Airway epithelial cell (primary cell): ENCODE measurements around the gene PARD3B. TPM values are rescaled to one million over a fixed set of nuclear protein-coding genes. Genes with fewer than 3 reads are reported as not detected.

Experiments used
- total RNA-seq: library from RNA; depleted of rRNA; stranded (reverse); fragments of >200 nt; gene quantifications from 2 replicates; pipeline ENCODE4 v1.2.3, GENCODE V29; 2015

Gene PARD3B
- total RNA-seq = 0.46 and 1.6 TPM in 2 replicates

GRCh38 chr2:204544961-204545860 lies at the start of gene PARD3B:
Gene PARD3B (plus strand): TSS chr2:204545475. CDS start chr2:204546000, 525 bp downstream.

